GM12865 (cell line): Measurements from ENCODE around the gene DHX35.
"Not testable (repeated sequence)": the region's sequence is repeated elsewhere in the genome, so short reads cannot be mapped to it uniquely, and the experiment has no call there.

Source experiments
- DNase-seq: peaks from one replicate; pipeline ENCODE4 v3.0.0; 2010; ENCODE audit warnings: low read depth
- H3K4me3 ChIP-seq: 2 replicates; pipeline ENCODE4 v1.5.1; 2011; ENCODE audit warnings: mild to moderate bottlenecking, low read depth, low read length, control low read depth
- TF ChIP-seq, protein P1 (sequence below): IDR thresholded peaks from 2 replicates; pipeline ENCODE4 v1.5.1; 2011; ENCODE audit warnings: low read length, control low read depth, low read depth, inconsistent platforms; ENCODE audit not compliant: insufficient read depth; ENCODE audit errors: missing control alignments

DHX35 gene

GRCh38 chr20:38951611-38952010, 10.5 kb upstream of the DHX35 start:
- TF ChIP-seq, protein P1, sequence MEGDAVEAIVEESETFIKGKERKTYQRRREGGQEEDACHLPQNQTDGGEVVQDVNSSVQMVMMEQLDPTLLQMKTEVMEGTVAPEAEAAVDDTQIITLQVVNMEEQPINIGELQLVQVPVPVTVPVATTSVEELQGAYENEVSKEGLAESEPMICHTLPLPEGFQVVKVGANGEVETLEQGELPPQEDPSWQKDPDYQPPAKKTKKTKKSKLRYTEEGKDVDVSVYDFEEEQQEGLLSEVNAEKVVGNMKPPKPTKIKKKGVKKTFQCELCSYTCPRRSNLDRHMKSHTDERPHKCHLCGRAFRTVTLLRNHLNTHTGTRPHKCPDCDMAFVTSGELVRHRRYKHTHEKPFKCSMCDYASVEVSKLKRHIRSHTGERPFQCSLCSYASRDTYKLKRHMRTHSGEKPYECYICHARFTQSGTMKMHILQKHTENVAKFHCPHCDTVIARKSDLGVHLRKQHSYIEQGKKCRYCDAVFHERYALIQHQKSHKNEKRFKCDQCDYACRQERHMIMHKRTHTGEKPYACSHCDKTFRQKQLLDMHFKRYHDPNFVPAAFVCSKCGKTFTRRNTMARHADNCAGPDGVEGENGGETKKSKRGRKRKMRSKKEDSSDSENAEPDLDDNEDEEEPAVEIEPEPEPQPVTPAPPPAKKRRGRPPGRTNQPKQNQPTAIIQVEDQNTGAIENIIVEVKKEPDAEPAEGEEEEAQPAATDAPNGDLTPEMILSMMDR = no peak
- DNase-seq = no peak
- H3K4me3 ChIP-seq = no peak overlapping the region

DNA sequence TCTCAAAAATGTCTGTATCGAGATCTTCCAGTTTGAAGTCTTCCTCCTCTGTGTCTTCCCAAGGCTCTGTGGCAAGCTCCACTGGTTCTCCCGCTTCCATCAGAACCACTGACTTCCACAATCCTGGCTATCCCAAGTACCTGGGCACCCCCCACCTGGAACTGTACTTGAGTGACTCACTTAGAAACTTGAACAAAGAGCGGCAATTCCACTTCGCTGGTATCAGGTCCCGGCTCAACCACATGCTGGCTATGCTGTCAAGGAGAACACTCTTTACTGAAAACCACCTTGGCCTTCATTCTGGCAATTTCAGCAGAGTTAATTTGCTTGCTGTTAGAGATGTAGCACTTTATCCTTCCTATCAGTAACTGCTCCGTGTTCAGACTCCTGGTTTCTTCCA, 10.0 kb upstream of the DHX35 start:
- TF ChIP-seq, protein P1 = no peak
- no peak overlapping the region for H3K4me3 ChIP-seq
- no peak for DNase-seq

DNA sequence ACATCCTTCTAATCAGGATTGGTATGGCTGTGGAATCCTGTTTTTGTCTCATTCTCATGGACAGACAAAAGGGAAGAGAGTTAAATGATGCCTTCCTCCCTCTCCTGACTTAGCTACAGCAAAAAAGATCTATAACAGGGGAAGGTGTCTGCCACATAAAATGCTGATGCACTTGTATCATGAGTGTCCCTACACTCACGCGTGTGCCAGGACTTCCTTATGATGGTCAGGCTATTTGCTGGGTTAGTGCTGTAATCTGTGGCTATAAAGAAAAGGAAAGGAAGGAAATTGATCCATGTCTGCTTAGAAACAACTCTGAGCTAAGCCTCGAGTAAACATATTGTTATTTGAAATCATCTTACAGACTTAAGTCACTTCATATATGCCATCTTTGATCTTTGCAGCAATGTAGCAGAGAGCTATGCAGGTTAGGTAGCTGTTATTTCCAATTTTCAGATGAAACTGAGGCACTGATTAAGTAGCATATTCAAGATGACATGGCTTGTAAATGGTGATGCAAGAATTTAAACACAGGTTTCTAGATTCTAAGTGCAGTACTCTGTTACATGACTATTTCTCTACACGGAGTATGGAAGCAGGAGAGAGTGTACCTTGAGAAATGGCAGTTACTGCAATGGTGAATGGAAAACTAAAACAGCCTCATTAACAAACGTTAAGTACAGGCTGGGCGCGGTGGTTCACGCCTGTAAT, 8.4 kb upstream of the DHX35 start:
- no peak for DNase-seq
- no peak overlapping the region for H3K4me3 ChIP-seq
- TF ChIP-seq, protein P1 = no peak

- no peak overlapping the region for H3K4me3 ChIP-seq
- DNase-seq = no peak
- TF ChIP-seq, protein P1 = no peak
Observed at GRCh38 chr20:38957235-38957876, 4.8 kb upstream of the DHX35 start.

DNA sequence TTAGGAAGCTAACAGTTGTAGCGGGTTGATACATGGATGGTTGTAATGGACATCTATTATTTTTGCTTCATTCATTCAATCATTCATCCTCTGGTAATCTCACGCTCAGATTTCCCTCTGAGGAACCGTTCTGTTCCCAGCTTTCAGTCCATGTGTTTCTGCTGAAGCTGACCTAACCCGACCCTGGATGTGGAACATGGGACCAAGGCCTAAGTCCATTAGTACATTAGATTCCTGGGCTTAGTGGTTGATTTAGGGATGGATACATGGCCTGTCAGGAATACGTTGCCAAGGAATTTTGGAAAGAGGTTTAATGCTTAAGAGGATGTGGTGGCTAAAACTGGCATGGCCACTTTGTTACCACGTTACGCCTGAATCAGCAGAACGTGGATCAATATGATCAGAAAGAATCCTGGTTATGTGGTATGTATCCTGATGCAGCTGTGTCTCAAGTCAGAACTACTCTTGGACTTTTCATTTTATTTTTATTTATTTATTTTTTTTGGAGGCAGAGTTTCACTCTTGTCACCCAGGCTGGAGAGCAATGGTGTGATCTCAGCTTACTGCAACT, 4.1 kb upstream of the DHX35 start:
- no peak for DNase-seq
- TF ChIP-seq, protein P1 = no peak
- H3K4me3 ChIP-seq = no peak overlapping the region

GRCh38 chr20:38960187-38960687, 1.9 kb upstream of the DHX35 start:
- DNase-seq, H3K4me3 ChIP-seq: not testable (repeated sequence)

- H3K4me3 ChIP-seq = peak overlapping the region; percentile 63
- TF ChIP-seq, protein P1 = no peak
- peak; percentile 42 for DNase-seq
Observed at GRCh38 chr20:38961530-38962043, 557 bp upstream of the DHX35 start.
